ENCODE measurements around the gene FCN3.

FCN3 gene

GRCh38 chr1:27341525-27342252 is 32.9 kb downstream of the FCN3 start, which contains the start of gene SYTL1:
SYTL1 (plus strand) TSS chr1:27342022; CDS start chr1:27345335, 3,313 bp downstream.
- in situ Hi-C loops (cut with MboI; ENCODE audit: low sequenced_read_pairs, unreplicated experiment): no loop called here
- peak; percentile 86 for DNase-seq (ENCODE audit: low spot score)
- TF ChIP-seq CTCF (IDR thresholded peaks at IDR 0.05; ENCODE audit: borderline replicate concordance, control extremely low read depth, extremely low read depth, insufficient read depth, missing control alignments): no peak

- TF ChIP-seq CTCF (IDR thresholded peaks at IDR 0.05; ENCODE audit: borderline replicate concordance, control extremely low read depth, extremely low read depth, insufficient read depth, missing control alignments): no peak
- in situ Hi-C loops (cut with MboI; ENCODE audit: low sequenced_read_pairs, unreplicated experiment): no loop called here
Observed at GRCh38 chr1:27339213-27339612, 35.4 kb downstream of the FCN3 start.

GRCh38 chr1:27338751-27339150 is 35.9 kb downstream of the FCN3 start:
- in situ Hi-C loops (cut with MboI; ENCODE audit: low sequenced_read_pairs, unreplicated experiment): no loop called here
- DNase-seq (ENCODE audit: low spot score): no peak
- no peak for TF ChIP-seq CTCF (IDR thresholded peaks at IDR 0.05; ENCODE audit: borderline replicate concordance, control extremely low read depth, extremely low read depth, insufficient read depth, missing control alignments)

More at GRCh38 chr1:27339213-27339612, 35.4 kb downstream of the FCN3 start:
- DNase-seq (ENCODE audit: low spot score): no peak

GRCh38 chr1:27336756-27337155 is 37.9 kb downstream of the FCN3 start:
- DNase-seq (ENCODE audit: low spot score): no peak
- TF ChIP-seq CTCF (IDR thresholded peaks at IDR 0.05; ENCODE audit: borderline replicate concordance, control extremely low read depth, extremely low read depth, insufficient read depth, missing control alignments): no peak
- in situ Hi-C loops (cut with MboI; ENCODE audit: low sequenced_read_pairs, unreplicated experiment): no loop called here

- no peak for TF ChIP-seq CTCF (IDR thresholded peaks at IDR 0.05; ENCODE audit: borderline replicate concordance, control extremely low read depth, extremely low read depth, insufficient read depth, missing control alignments)
- in situ Hi-C loops (cut with MboI; ENCODE audit: low sequenced_read_pairs, unreplicated experiment): no loop called here
- no peak for DNase-seq (ENCODE audit: low spot score)
Observed at GRCh38 chr1:27335506-27336422, 38.9 kb downstream of the FCN3 start.

- in situ Hi-C loops (cut with MboI; ENCODE audit: low sequenced_read_pairs, unreplicated experiment): no loop called here
- no peak for TF ChIP-seq CTCF (IDR thresholded peaks at IDR 0.05; ENCODE audit: borderline replicate concordance, control extremely low read depth, extremely low read depth, insufficient read depth, missing control alignments)
- DNase-seq (ENCODE audit: low spot score): no peak
Observed at GRCh38 chr1:27333717-27334279, 40.8 kb downstream of the FCN3 start.
